ENCODE data around the gene IRX3. TPM values are rescaled to one million over a fixed set of nuclear protein-coding genes. Genes with fewer than 3 reads are reported as not detected.

Gene IRX3
- total RNA-seq, 1 donor from 2014 or later, result 89.2 TPM

GRCh38 chr16:54268766-54269165 lies 17.8 kb downstream of the IRX3 start:
- ATAC-seq, result peak; percentile 46
- TF ChIP-seq CTCF (IDR thresholded peaks at IDR 0.05), result no peak
- no peaks in the 10 kb centered on the region for H3K36me3 ChIP-seq
- peaks cover 14% of the 10 kb centered on the region for H3K4me1 ChIP-seq
- intact Hi-C loops (cut with DNase I), result no loop called here
- no peak overlapping the region for H3K27ac ChIP-seq
- no peak overlapping the region for H3K4me3 ChIP-seq
- no peaks in the 10 kb centered on the region for H3K27me3 ChIP-seq
- DNase-seq, result no peak
- H3K9me3 ChIP-seq, result no peaks in the 10 kb centered on the region

- Histone ChIP-seq H3K4me1 (peaks cover 14% of the 10 kb centered on the region), H3K27me3 (no peaks in the 10 kb centered on the region), H3K27ac (no peak overlapping the region), H3K36me3 (no peaks in the 10 kb centered on the region), H3K9me3 (no peaks in the 10 kb centered on the region), H3K4me3 (no peak overlapping the region)
- DNase-seq (no peak), ATAC-seq (no peak)
- TF ChIP-seq CTCF (IDR thresholded peaks at IDR 0.05), result no peak
- intact Hi-C loops (cut with DNase I), result no loop called here
Observed at GRCh38 chr16:54268340-54268739, 18.2 kb downstream of the IRX3 start.

GRCh38 chr16:54266363-54266955 lies 20.1 kb downstream of the IRX3 start:
- no peak for DNase-seq
- no peak for TF ChIP-seq CTCF (IDR thresholded peaks at IDR 0.05)
- H3K36me3 ChIP-seq, result no peaks in the 10 kb centered on the region

GRCh38 chr16:54265575-54266107 lies 20.9 kb downstream of the IRX3 start:
- H3K4me1 ChIP-seq, result peaks cover 14% of the 10 kb centered on the region
- no peaks in the 10 kb centered on the region for H3K27me3 ChIP-seq
- no peak overlapping the region for H3K4me3 ChIP-seq
- no peak for ATAC-seq
- DNase-seq, result no peak
- no peak for TF ChIP-seq CTCF (IDR thresholded peaks at IDR 0.05)
- no peaks in the 10 kb centered on the region for H3K36me3 ChIP-seq
- no peak overlapping the region for H3K27ac ChIP-seq
- intact Hi-C loops (cut with DNase I), result no loop called here
- no peaks in the 10 kb centered on the region for H3K9me3 ChIP-seq

More at GRCh38 chr16:54266363-54266955, 20.1 kb downstream of the IRX3 start:
- H3K9me3 ChIP-seq, result no peaks in the 10 kb centered on the region
- no peaks in the 10 kb centered on the region for H3K27me3 ChIP-seq
- no peak overlapping the region for H3K4me3 ChIP-seq
- peaks cover 14% of the 10 kb centered on the region for H3K4me1 ChIP-seq
- intact Hi-C loops (cut with DNase I), result no loop called here
- peak overlapping the region; percentile 24 for H3K27ac ChIP-seq
- peak; percentile 88 for ATAC-seq

- Histone ChIP-seq H3K27me3 (no peaks in the 10 kb centered on the region), H3K36me3 (no peaks in the 10 kb centered on the region), H3K27ac (no peak overlapping the region), H3K4me3 (no peak overlapping the region), H3K9me3 (no peaks in the 10 kb centered on the region), H3K4me1 (no peaks in the 10 kb centered on the region)
- TF ChIP-seq CTCF (IDR thresholded peaks at IDR 0.05), result no peak
- no peak for DNase-seq
- intact Hi-C loops (cut with DNase I), result no loop called here
- peak; percentile 28 for ATAC-seq
Observed at GRCh38 chr16:54253118-54253517, 33.5 kb downstream of the IRX3 start.
